HG03039 (cell line): ENCODE results near the gene PTPN14.

Experiments used
- ATAC-seq: cut with Tn5 transposase; IDR thresholded peaks from one replicate; pipeline ENCODE4 v1.9.1; 2021; ENCODE audit warnings: mild to moderate bottlenecking, moderate library complexity; ENCODE audit not compliant: unreplicated experiment

PTPN14 gene

DNA sequence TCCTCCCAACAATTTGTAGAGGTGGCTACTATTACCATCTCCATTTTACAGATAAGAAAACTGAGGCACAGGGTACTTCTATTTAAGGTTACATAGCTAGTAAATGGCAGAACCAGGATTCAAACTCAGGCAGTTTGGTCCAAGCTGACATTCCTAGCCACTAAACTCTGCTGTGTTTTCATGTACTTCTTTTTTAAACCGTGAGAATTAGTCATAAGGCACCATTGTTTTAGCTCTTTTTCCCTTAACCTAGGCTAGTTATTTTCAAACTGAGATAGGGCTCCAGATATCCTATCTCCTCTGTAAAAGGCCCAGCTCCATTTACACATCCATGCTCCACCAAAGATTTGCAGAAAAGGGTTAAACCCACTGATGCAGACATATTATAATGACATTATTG, 92.9 kb downstream of the PTPN14 start:
- no peak for ATAC-seq

DNA sequence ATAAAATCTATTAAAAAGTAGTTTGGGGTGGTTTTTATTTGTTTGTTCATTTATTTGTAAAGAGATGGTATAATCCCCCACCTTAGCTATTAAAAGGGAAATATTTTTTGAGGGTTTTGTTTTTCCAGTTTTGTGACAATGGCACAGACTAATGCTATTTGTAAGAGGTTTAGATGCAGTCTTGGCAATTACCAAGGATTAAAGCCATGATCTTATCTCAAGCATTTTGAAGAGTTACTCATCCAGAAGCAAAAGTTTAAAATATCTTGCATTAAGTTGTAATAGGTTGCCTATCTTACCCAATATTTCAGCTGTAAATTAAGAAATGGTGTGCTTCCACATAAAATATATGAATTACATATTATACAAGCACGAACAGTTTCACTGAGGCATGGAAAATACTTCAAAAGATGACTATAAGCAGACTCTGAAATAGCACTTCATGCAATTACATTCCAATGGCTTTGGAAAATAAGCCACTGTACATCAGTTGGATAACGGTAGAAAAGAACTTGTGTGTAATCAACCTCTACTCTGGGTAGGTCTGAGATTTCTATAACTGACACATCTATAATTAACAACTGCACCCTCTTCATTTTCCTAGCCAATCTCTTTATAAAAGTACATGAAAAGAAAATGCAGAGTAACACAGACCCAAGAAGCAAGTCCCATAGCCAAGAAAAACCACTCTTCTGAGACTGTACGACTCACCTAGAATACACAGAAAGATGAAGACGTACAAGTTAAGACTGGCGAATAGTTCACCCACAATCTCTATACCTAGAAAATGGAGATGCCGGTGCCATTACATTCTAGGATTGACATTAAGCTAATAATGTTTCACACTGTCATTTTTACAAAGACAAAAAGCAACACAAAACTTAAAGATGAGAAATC, 95.2 kb downstream of the PTPN14 start:
- ATAC-seq = no peak

DNA sequence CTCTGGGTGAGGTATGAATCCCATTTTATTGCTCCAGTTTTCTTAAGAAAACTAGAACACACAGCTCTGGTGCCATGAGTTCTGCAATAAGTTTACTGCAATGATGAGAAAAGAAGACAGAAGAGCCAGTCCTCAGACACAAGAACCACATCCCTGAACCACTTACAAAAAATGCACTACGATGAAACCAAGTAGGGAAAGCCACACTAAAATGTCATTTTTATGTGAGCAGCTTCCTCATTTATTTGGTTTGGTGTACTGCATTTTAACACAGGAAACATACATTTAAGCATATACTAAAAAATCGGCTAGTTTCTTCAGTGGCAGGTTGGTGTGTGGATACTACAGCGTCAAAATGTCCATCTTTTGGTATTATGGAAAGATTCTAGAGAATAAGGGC, 95.9 kb downstream of the PTPN14 start:
- no peak for ATAC-seq

DNA sequence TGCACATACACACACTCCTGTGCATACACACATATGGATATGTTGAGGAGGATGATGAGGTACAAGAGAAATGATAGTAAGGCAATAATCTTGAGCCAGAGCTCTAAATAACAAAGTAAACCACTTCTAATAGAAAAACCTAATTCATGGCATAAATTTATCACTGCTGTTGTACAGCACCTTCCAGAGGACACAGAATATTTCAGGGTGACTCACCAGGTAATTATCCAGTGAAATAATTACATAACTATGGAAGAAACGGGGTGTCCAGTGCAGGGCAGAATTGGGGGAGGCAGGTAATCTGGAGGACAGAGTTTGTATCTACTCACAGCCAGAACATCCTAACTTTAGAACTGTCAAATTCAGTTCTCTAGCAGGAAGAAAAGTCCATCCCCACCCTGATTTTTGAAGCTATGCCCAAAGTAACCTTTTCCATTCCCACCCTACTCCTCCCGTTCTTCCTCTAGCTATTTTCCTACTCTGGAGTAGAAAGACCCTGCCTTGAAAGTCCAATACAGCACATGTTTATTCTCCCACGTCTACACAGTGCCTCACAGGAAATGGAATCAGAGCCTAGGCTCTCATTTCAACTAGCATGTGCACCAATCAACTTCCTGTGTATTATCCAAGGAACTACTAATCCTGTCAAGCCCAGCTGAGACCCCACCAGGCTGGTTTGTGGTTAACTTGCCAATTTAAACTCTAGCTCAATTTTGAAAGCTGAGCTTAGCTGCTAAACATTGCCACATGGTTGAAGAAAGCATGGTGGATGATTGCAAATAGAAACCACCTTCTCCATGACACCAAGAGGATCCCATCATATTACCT, 96.6 kb downstream of the PTPN14 start:
- ATAC-seq = no peak

DNA sequence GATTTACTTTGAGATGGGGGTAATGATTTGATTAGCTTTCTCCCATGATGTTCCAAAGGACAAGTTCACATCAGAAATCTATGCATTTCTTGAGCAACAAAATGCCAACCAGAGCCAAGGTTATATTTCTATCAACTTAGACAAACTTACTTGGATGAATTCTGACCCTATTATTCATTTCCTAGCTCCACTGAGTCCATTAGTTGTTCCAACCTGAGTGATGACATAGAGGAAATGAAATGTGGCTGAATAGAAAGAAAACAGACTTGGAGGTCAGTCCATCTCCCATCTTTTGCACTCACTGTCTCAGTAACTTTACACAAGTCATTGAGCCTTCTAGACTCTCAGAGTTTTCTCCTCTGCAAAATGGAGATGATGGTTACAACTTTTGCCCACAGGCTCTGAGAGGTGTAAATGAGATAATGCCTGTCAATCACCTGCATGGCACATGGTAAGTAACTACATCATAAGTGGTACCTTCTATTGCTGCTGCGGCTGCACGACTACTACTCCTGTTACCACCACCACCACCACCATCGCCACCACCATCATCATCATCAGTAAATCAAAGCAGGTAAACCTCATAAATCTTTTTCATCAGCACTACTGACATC, 98.2 kb downstream of the PTPN14 start:
- ATAC-seq = no peak

DNA sequence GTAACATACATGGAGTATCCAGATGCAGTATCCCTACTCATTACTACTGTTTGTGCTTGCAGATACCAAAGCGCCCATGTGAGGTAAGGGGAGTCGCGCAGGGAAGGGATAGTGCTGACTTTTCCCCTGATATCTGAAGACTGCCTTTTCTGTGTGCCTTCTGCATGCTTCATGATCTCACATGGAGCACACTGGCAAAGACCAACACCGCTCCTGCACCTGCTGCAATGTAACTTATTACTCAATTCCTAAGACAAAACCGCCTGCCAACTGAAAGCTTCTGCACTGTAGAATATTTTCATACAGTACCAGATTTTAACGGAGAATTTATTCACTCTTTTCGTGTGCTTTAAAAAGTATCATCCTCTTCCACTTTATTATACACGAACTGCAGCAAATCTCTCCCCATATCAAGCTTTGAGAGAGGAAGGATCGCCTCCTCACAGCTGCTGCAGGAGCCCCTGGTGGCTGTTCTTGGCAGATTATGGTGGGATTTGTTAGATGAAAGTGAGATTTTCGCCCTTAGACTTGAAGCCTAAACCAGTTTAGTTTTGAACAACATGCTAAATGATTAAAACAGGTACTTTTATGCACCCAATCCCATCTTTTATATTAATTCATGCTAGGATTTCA, 99.1 kb downstream of the PTPN14 start:
- ATAC-seq = no peak

DNA sequence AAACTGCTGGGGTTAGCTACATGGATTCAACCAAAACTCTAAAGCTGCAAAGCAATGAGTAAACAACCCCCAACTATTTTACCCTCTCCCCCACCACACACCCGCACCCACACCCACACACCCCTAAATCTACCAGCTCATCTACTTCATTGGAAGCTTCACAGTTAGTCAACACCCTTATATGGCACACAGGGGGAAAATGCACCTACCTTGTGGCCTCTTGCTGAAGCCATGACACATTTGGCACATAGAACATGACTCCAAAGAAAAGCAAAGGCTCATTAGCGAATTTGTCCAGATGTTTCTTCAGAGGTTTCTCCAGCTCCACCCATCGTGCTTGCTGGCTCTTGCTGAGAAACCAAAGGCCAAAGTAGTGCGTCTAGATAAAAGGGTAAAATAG, 99.8 kb downstream of the PTPN14 start:
- no peak for ATAC-seq

DNA sequence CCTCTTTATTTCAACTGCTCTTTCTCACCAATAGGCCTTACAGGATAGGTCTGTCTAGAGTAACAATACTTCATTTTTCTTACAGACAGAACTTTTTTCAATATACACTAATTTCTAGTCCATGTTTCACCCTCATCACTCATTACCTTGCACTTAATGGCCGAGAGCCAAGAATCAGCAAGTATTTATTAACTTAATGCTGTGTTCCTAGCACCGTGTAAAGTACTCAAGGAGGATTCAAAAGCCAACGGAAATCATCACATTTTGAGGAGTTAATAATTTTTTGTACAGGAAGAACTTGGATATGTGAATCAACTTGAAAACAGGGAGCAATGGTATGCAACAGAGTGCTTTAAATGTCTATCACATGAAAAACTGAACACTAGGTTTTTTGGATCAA, 102.0 kb downstream of the PTPN14 start:
- no peak for ATAC-seq

DNA sequence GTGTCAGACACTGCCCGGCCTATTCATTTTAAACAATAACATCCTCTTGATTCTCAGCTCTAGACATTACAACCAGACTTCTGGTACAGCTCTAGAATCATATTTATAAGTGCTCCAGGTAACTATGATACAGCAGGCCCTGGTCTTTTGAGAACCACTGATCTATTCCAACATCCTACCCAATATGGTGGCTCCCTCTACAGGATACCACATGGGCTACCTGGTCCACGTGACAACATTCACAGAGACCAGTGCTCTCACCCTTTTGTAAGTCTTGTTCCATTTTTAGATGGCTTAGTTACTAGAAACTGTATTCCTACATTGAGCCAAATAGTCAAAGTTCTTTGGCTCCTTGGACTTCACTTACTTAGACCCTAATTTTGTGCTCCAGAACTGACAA, 102.9 kb downstream of the PTPN14 start:
- no peak for ATAC-seq

DNA sequence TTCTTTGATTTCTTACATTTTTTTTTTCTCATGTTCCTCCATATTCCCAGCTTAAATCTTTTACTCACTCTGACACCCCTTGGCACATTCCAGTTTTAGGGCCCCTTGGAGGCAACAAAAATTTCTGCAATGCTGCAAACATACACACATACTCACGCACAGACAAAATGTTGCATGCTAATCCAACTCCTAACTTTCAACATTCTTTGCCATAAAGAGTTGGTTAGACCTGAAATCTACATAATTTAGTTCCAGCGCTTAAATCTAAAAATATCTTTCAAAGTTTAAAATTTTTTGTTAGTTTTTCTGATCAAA, 103.9 kb downstream of the PTPN14 start:
- ATAC-seq = no peak

DNA sequence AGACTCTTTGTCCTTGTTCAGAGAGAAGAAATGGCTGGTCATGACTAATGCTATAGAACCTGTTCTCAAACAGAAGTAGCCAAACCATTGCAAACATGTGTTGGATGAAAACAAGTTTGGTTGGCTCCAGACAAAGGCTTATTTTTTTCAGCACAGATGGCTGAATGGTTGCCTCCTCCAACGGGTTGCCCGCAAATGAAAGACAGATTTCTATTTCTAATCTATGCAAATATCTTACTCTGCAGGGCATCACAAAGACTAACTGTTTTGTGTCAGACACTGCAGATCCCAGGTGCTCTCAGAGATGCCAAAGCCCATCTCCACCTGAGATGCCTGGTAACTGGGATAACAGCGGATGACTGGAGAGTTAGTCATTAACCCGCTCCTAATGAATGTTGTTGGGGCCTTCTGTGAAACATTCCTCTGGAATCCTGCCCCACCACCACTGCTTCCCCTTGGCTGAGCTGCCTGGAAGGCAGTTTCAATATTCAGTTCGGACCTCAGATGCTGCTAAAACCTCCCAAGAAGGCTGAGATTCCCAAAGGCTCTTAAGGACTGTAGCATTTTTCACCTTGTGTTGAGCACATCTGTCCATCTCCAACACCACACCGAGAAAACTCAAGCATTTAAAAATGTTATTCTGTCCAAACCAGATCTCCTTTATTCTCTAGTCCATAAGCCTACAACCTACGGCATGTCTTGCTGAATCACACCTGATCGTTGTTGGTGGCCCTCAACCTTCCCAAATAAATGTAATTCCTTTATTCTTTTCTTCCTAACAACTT, 104.4 kb downstream of the PTPN14 start:
- ATAC-seq = peak; percentile 53

DNA sequence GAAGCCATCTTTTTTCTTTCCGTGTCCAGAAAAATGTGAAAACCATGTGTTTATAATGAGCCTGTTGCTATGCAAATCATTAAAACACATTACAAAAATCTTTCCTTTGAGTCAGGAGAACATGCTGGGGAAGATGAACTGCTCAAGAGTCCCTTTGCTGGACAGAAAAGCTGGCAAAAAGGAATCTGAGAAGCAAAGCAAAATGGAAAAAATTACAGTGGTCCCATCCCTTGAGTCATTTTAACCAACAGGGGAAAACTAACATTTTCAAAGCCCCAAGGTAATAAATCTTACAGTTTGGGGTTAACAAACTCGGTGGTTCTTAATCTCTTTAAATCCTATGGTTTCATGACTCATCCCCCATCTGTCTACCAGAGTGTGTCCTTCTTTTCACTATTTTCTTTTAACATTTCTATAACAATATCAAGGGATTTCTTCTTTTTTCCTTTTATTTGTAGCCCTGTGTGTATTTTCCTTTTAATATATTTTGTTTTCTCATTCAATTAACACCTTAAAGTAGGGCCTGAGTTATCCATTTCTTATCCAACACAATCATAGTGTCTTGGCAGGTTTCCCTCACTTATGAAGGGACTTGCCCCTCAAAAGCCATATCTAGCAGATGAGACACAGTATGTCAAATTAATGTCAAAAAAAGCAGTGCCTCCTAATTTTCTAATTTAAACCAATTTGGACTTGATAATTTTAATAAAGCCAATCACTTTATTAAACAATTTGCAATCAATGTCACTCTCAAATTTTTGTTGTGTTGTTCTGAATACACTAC, 105.4 kb downstream of the PTPN14 start:
- no peak for ATAC-seq

DNA sequence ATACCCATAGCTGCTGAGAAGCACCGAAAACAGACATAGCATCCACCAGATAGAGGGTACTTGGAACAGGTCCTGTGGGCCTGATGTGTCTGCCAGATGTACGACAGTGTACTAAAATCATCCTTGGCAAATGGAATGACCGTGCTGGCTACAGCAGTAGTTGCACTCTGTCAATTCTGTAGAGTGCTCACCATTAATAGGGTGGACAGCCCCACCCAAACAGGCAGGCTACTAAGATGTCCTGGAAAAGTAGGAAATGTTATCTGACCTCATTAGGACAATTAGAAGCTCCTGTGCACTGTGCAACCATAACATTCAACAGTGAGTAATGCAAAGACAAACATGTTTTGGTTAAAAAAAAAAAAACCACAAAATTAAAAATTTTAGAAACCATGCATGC, 106.2 kb downstream of the PTPN14 start:
- no peak for ATAC-seq

DNA sequence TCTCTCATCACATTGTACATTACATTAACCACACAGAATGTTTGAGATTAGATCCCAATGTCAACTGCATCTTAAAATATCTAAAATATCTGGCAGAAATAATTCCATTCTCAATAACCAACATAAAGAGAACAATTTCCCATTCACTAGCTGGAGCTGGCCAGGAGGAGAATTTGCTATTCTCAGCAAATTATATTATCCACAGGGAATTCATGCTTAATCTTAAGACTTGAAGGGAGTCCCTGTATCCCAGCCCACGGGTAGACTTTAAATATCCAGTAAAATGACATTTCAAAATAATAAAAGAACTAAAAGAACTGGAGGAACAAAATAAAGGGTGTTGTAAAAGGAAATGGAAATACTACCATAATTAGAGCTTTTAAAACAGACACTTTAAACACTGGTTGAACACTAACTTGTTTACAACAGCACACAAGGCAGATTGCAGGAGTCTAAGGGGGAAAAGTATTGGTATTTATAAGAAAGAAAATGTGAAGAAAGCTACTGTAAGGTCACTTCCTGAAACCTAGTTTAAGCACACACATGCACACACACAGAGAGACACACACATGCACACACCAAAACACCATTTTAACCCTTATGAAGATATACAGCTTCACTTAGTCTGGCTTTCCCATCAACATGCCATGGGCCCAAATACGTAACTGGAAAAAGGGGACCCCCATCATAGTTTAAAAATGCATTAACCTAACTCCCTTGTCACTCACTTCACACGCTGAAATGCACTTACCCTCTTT, 107.0 kb downstream of the PTPN14 start:
- no peak for ATAC-seq

DNA sequence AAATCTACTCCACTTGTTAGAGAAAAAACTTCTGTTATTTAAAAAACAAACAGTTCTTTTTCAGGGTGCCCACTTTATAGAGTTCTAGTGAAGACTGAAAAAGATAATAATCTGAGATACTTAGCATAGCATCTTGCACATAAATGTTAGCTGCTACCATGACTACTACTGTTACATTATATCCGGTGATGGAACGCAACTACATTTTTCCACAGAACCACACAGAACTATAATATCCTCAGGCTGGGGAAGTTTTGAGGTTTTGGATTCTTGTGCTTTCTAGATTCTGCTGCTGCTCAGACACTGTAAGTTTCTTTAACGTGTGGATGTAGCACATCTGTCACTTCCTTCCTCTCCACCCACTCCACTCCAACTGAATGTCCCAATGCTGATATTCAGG, 110.3 kb downstream of the PTPN14 start:
- no peak for ATAC-seq

DNA sequence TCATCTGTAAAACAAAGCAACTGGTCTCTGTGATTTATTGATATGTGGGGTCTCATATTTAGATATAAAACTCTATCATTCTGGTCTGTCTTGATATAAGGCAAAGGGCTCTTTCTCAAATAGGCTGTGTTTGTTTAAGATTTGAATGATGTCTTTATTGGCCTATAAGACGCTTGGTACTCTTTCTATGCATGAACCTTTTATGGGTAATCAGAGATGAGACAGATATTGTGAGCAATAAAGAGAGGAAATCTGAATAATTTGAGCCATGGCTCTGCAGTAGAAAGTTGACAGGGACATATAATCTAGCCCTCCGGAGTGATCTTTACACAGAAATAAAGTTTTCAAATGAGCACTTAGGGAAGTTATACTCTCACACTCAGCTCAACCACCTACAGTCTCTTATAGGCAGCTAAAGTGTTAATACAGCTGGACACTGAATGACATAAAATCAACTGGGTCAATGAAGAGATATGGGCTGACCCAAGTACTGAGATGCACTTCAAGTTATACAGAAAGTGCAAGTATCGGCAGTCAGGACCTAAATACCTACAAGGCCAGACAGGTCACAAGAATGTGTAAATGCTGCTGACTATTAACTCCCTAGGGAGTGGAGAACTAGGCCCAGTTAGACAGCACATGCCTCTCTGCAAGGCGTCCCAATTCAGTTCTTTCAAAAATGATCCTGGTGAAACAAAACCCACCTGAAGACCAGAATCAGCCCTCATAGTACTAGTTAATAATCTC, 111.0 kb downstream of the PTPN14 start:
- ATAC-seq = no peak

DNA sequence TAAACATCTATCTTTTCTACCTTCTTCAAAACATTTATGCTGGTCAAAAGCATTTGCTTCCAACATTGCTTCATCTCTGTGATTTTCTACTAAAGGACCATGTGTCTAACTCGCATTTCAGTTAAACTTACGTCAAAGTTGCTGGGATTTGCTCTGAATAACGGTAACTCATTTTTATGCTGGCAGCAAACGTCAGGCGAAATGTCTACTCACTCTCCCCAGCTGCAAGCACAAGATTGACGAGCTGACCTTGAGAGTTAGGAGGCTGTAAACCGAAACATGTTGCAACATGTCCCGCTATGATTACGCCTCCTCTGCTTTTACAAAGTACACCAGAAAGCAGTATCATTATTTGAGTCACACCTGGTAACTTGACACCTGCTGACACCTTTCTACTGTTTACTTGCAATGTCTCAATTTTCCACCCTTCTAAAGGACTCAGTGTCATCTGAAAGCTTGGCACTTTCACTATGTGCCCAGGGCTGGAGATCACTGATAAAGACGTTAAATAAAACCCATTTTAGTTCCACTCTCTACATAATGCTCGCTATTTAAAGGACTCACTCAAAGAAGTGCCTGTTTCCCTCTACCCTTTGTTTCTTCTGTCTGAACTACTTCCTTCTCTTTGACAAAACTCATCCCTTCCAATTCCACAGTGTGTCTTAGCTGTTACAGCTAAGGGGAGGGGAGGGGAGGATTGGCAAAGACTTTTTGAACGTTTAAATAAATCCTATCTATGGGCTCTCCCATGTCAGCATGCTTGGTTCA, 111.9 kb downstream of the PTPN14 start:
- ATAC-seq = peak; percentile 83

DNA sequence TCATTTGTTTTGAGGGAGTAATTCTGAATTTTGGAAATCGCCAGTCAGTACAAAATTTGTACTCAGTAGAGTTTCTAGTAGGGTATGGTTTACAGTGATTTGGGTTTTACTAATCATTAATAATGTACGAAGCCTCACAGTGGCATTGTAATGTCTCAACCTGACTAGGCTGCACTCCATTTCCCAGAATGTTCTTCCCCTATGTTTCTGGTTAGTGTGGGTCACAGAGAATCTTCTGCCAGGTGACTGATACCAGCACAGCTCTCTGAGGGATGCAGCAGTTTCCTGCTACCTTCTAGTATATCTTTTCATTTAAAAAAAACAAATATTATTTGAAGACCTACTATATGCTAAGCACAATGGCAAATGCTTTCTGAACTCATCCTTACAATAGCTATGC, 112.9 kb downstream of the PTPN14 start:
- no peak for ATAC-seq
